CD14-positive monocyte (primary cell): ENCODE data around the gene TFG. TPM values are rescaled to one million over a fixed set of nuclear protein-coding genes. Genes with fewer than 3 reads are reported as not detected.
"Not testable (repeated sequence)": the region's sequence is repeated elsewhere in the genome, so short reads cannot be mapped to it uniquely, and the experiment has no call there.

Experiments
- DNase-seq, 3 donors: peaks; one replicate each; pipeline ENCODE4 v3.0.0-alpha.2; 2011 to 2022
- H2AFZ ChIP-seq: 2 replicates; pipeline ENCODE4 v1.6.0; 2012; ENCODE audit warnings: mild to moderate bottlenecking, low read depth, low read length, inconsistent platforms; ENCODE audit not compliant: insufficient read depth, poor library complexity, severe bottlenecking
- H3K27ac ChIP-seq, 2 donors: 1 replicate in 1 of 2; 2 replicates in 1 of 2; pipeline ENCODE4 v1.5.1; 2012 to 2013; ENCODE audit warnings: low read length in 2 of 2, control low read depth in 1 of 2, inconsistent platforms in 1 of 2, low read depth in 1 of 2, mild to moderate bottlenecking in 1 of 2
- H3K27me3 ChIP-seq, 2 donors: one replicate each; pipeline versions ENCODE4 v1.6.0 to v1.6.1; 2011 to 2013; ENCODE audit warnings: low read length in 2 of 2; ENCODE audit not compliant: control insufficient read depth in 2 of 2, insufficient read depth in 2 of 2
- H3K36me3 ChIP-seq, 2 donors: replicated peaks in 1 of 2; 1 replicate in 1 of 2; 2 replicates in 1 of 2; pipeline versions ENCODE4 v1.5.1 to v1.6.1; 2012 to 2013; ENCODE audit warnings: low read length in 2 of 2, control low read depth in 1 of 2, inconsistent platforms in 1 of 2, mild to moderate bottlenecking in 1 of 2; ENCODE audit not compliant: insufficient read depth in 2 of 2, control insufficient read depth in 1 of 2
- H3K4me1 ChIP-seq, 2 donors: 1 replicate in 1 of 2; 2 replicates in 1 of 2; pipeline versions ENCODE4 v1.5.1 to v1.6.1; 2012 to 2013; ENCODE audit warnings: low read length in 2 of 2, control low read depth in 1 of 2, inconsistent platforms in 1 of 2, mild to moderate bottlenecking in 1 of 2, moderate library complexity in 1 of 2; ENCODE audit not compliant: insufficient read depth in 2 of 2, control insufficient read depth in 1 of 2
- H3K4me2 ChIP-seq: replicated peaks from 2 replicates; pipeline ENCODE3; 2012; ENCODE audit warnings: low read length, moderate library complexity, mild to moderate bottlenecking; ENCODE audit not compliant: poor library complexity, severe bottlenecking; ENCODE audit errors: extremely low read depth
- H3K4me3 ChIP-seq, 3 experiments: fragments of 200-600 bp in 1 of 3; sonication (generic) in 1 of 3; replicated peaks in 1 of 3; 1 replicate in 2 of 3; 2 replicates in 1 of 3; pipeline ENCODE4 v1.5.1; 2011 to 2013; ENCODE audit warnings: low read length in 3 of 3, mild to moderate bottlenecking in 3 of 3, control low read depth in 2 of 3, low read depth in 2 of 3, inconsistent platforms in 1 of 3, moderate library complexity in 1 of 3
- H3K79me2 ChIP-seq: 2 replicates; pipeline ENCODE4 v1.6.0; 2012; ENCODE audit warnings: mild to moderate bottlenecking, control low read depth, inconsistent platforms, low read length, moderate library complexity; ENCODE audit not compliant: insufficient read depth
- H3K9ac ChIP-seq: 2 replicates; pipeline ENCODE4 v1.6.0; 2017; ENCODE audit warnings: low read length, mild to moderate bottlenecking; ENCODE audit not compliant: insufficient read depth, poor library complexity, severe bottlenecking
- H3K9me3 ChIP-seq, 2 donors: replicated peaks in 1 of 2; 1 replicate in 1 of 2; 2 replicates in 1 of 2; pipeline versions ENCODE4 v1.5.1 to v1.6.1; 2012 to 2013; ENCODE audit warnings: low read length in 2 of 2, control low read depth in 1 of 2; ENCODE audit not compliant: control insufficient read depth in 1 of 2, insufficient read depth in 1 of 2
- H4K20me1 ChIP-seq: 2 replicates; pipeline ENCODE4 v1.6.0; 2012; ENCODE audit warnings: mild to moderate bottlenecking, low read length, control low read depth, moderate library complexity; ENCODE audit not compliant: insufficient read depth
- H3K27ac Mint-ChIP-seq, 7 donors: one replicate each; pipeline ENCODE4 v1.8.0; 2020; ENCODE audit warnings: mild to moderate bottlenecking in 7 of 7, mixed read lengths in 7 of 7, moderate library complexity in 6 of 7, inconsistent platforms in 2 of 7
- H3K27me3 Mint-ChIP-seq, 3 donors: one replicate each; pipeline ENCODE4 v1.8.0; 2021 to 2022; ENCODE audit warnings: low read depth in 3 of 3, mild to moderate bottlenecking in 3 of 3, mixed read lengths in 3 of 3, moderate library complexity in 3 of 3, inconsistent platforms in 1 of 3
- H3K36me3 Mint-ChIP-seq, 2 donors: one replicate each; pipeline ENCODE4 v1.8.0; 2020; ENCODE audit warnings: mixed read lengths in 2 of 2, inconsistent platforms in 1 of 2, mild to moderate bottlenecking in 1 of 2
- H3K4me1 Mint-ChIP-seq: one replicate; pipeline ENCODE4 v1.8.0; 2020; ENCODE audit warnings: mild to moderate bottlenecking, mixed read lengths
- H3K4me3 Mint-ChIP-seq, 2 donors: one replicate each; pipeline ENCODE4 v1.8.0; 2020; ENCODE audit warnings: mild to moderate bottlenecking in 2 of 2, mixed read lengths in 2 of 2, moderate library complexity in 1 of 2
- H3K9me3 Mint-ChIP-seq, 7 donors: one replicate each; pipeline ENCODE4 v1.8.0; 2020 to 2022; ENCODE audit warnings: mixed read lengths in 7 of 7, mild to moderate bottlenecking in 6 of 7, moderate library complexity in 6 of 7, inconsistent platforms in 2 of 7
- CTCF ChIP-seq: fragments of 200-600 bp; IDR thresholded peaks from one replicate; pipeline ENCODE4 v1.8.0; 2022; ENCODE audit warnings: antibody characterized with exemption, mild to moderate bottlenecking
- WGBS: methylation state at CpG from one replicate; pipeline ENCODE4 v1.1.5; 2013; ENCODE audit warnings: missing lambda C conversion rate; ENCODE audit not compliant: insufficient coverage; 5-methylcytosine and 5-hydroxymethylcytosine counted together
- intact Hi-C, 2 donors: fragments of 100-400 bp; cut with micrococcal nuclease; formaldehyde crosslinking; loops; one replicate each; pipeline versions ENCODE4 v1.15.0 to v1.15.1; 2023
- polyA plus RNA-seq, 3 donors: library from polyadenylated mRNA; depleted of rRNA in 1 of 3; unstranded in 2 of 3; stranded (reverse) in 1 of 3; fragments of 300-500 nt in 2 of 3; fragments of >200 nt in 1 of 3; fragmentation: Illumina TruSeq in 2 of 3; gene quantifications; 1 replicate in 2 of 3; 2 replicates in 1 of 3; pipeline ENCODE4 v1.2.3, GENCODE V29; 2012 to 2021

Gene TFG
- polyA plus RNA-seq, 3 donors = 37.9 to 51.2 (median 44.8) TPM

GRCh38 chr3:100667316-100667715 is 42.0 kb upstream of the TFG start:
- H3K27me3 Mint-ChIP-seq, H4K20me1 ChIP-seq, H3K36me3 Mint-ChIP-seq, H3K4me3 ChIP-seq, H3K4me1 ChIP-seq, H3K9me3 ChIP-seq, H3K27me3 ChIP-seq, H3K27ac ChIP-seq, H3K36me3 ChIP-seq, H3K79me2 ChIP-seq, DNase-seq, H3K9ac ChIP-seq, H2AFZ ChIP-seq, H3K4me3 Mint-ChIP-seq, intact Hi-C loops, H3K4me2 ChIP-seq, H3K27ac Mint-ChIP-seq: not testable (repeated sequence)
- Mint-ChIP-seq H3K9me3 (peaks cover 8 to 18% (median 10%) of the 10 kb centered on the region in 7 donors), H3K4me1 (peaks cover 16% of the 10 kb centered on the region)
- no CpG with 5 or more reads among the region's 1 CpG for WGBS

GRCh38 chr3:100670995-100671394 is 38.3 kb upstream of the TFG start:
- H3K27ac ChIP-seq, H3K27me3 ChIP-seq, H3K4me1 ChIP-seq, H3K9me3 ChIP-seq, H3K27ac Mint-ChIP-seq, H3K4me2 ChIP-seq, H2AFZ ChIP-seq, H3K4me3 Mint-ChIP-seq, H3K27me3 Mint-ChIP-seq, H3K4me3 ChIP-seq, H3K9ac ChIP-seq, DNase-seq, H3K79me2 ChIP-seq, H3K4me1 Mint-ChIP-seq, intact Hi-C loops, H3K36me3 Mint-ChIP-seq, H3K36me3 ChIP-seq, H4K20me1 ChIP-seq: not testable (repeated sequence)
- peaks cover 10 to 23% (median 17%) of the 10 kb centered on the region in 7 donors for H3K9me3 Mint-ChIP-seq
- WGBS = no CpG with 5 or more reads among the region's 2 CpGs

GRCh38 chr3:100681496-100681895 is 27.8 kb upstream of the TFG start:
- no peak overlapping the region for H3K9ac ChIP-seq
- no peak for TF ChIP-seq CTCF
- DNase-seq = no peak
- peaks cover 0 to 5% of the 10 kb centered on the region in 2 donors for H3K9me3 ChIP-seq
- Mint-ChIP-seq H3K27me3 (no peaks in the 10 kb centered on the region), H3K27ac (no peak overlapping the region), H3K9me3 (peaks cover 0 to 10% (median 5%) of the 10 kb centered on the region in 7 donors), H3K4me1 (peaks cover 3% of the 10 kb centered on the region), H3K4me3 (no peak overlapping the region), H3K36me3 (no peaks in the 10 kb centered on the region)
- no peaks in the 10 kb centered on the region for H3K27me3 ChIP-seq
- no peak overlapping the region for H3K27ac ChIP-seq
- H3K4me1 ChIP-seq = no peaks in the 10 kb centered on the region
- no peak overlapping the region for H3K4me2 ChIP-seq
- no peaks in the 10 kb centered on the region for H3K36me3 ChIP-seq
- intact Hi-C loops = no loop called here
- H4K20me1 ChIP-seq = no peaks in the 10 kb centered on the region
- no peaks in the 10 kb centered on the region for H3K79me2 ChIP-seq
- no CpG with 5 or more reads among the region's 1 CpG for whole genome bisulfite sequencing
- H3K4me3 ChIP-seq = no peak overlapping the region
- no peak overlapping the region for H2AFZ ChIP-seq
